ENCODE data around the gene GOLGA8B. TPM values are rescaled to one million over a fixed set of nuclear protein-coding genes. Genes with fewer than 3 reads are reported as not detected.

Gene GOLGA8B
- total RNA-seq, 1 experiment from 2014 or later = 42.1 TPM

DNA sequence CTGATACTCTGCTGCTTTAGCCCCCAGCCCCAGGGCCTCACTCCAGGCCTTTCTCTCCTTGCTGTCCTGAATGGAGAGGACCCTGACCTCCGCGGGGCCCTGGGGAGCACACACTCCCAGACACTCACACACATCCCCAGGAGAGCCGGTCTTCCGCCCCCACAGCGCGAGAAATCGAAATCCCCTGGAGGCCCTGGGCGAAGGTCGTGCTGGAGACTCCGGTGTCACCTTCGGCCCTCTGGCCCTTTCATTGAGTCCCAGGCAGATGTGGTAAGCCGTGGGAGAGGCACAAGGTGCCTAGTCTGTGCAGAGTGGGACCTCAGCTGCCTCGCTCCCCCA, 848 bp upstream of the GOLGA8B start:
- no peak overlapping the region for H3K27ac ChIP-seq (ENCODE audit: insufficient read length, low read depth, low read length)
- H2AFZ ChIP-seq (ENCODE audit: low read length) = no peak overlapping the region
- peaks cover 5% of the 10 kb centered on the region for H3K79me1 ChIP-seq (ENCODE audit: insufficient read depth, low read depth, low read length, poor library complexity, severe bottlenecking)
- Mint-ChIP-seq H3K4me1 (peaks cover 33 to 36% of the 10 kb centered on the region in 2 experiments), H3K36me3 (ENCODE audit: insufficient read depth in 1 of 3, low read depth in 3 of 3) (peaks cover 0 to 2% (median 0%) of the 10 kb centered on the region in 3 experiments; a peak in 1 of 7 replicates), H3K27me3 (ENCODE audit: low read depth) (peaks cover 25% of the 10 kb centered on the region), H3K27ac (no peak overlapping the region), H3K9me3 (no peaks in the 10 kb centered on the region), H3K4me3 (peak overlapping the region; percentile 72 to 86)
- H3K27me3 ChIP-seq (ENCODE audit: insufficient read depth, low read length) = peaks cover 2% of the 10 kb centered on the region; the same call in 1 of the 2 replicates
- H2BK20ac ChIP-seq (ENCODE audit: low read depth, low read length, poor library complexity, severe bottlenecking) = no peak overlapping the region
- H2BK15ac ChIP-seq (ENCODE audit: low read depth, low read length) = no peak overlapping the region
- H3K23ac ChIP-seq (ENCODE audit: insufficient read length, low read depth, low read length) = no peak overlapping the region
- peak overlapping the region; percentile 41 for H3K4me2 ChIP-seq (ENCODE audit: insufficient read depth, insufficient read length, low read length)
- no peak overlapping the region for H2AK5ac ChIP-seq (ENCODE audit: insufficient read length, low read length)
- no peak overlapping the region for H4K5ac ChIP-seq (ENCODE audit: insufficient read length, low read depth, low read length)
- H3K79me2 ChIP-seq (ENCODE audit: insufficient read depth, low read length) = peaks cover 5% of the 10 kb centered on the region; the same call in 1 of the 2 replicates
- H4K20me1 ChIP-seq (ENCODE audit: control insufficient read depth, insufficient read depth, insufficient read length) = no peaks in the 10 kb centered on the region
- H3K23me2 ChIP-seq (ENCODE audit: insufficient read length, low read depth, low read length, poor library complexity, severe bottlenecking) = peaks cover 17% of the 10 kb centered on the region
- H3K4me1 ChIP-seq (ENCODE audit: insufficient read depth, low read length) = no peaks in the 10 kb centered on the region
- no peak overlapping the region for H3K56ac ChIP-seq (ENCODE audit: insufficient read length, low read depth, low read length)
- no peaks in the 10 kb centered on the region for H3K9me3 ChIP-seq (ENCODE audit: control insufficient read depth, low read depth, low read length)
- no peak overlapping the region for H3K4ac ChIP-seq (ENCODE audit: low read depth, low read length)
- H4K91ac ChIP-seq (ENCODE audit: insufficient read length, low read depth, low read length) = no peak overlapping the region
- DNase-seq = no peak
- no peak overlapping the region for H3T11ph ChIP-seq (ENCODE audit: low read length)
- TF ChIP-seq, protein P1, sequence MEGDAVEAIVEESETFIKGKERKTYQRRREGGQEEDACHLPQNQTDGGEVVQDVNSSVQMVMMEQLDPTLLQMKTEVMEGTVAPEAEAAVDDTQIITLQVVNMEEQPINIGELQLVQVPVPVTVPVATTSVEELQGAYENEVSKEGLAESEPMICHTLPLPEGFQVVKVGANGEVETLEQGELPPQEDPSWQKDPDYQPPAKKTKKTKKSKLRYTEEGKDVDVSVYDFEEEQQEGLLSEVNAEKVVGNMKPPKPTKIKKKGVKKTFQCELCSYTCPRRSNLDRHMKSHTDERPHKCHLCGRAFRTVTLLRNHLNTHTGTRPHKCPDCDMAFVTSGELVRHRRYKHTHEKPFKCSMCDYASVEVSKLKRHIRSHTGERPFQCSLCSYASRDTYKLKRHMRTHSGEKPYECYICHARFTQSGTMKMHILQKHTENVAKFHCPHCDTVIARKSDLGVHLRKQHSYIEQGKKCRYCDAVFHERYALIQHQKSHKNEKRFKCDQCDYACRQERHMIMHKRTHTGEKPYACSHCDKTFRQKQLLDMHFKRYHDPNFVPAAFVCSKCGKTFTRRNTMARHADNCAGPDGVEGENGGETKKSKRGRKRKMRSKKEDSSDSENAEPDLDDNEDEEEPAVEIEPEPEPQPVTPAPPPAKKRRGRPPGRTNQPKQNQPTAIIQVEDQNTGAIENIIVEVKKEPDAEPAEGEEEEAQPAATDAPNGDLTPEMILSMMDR (conservative IDR thresholded peaks at IDR 0.05) = no peak
- no peak overlapping the region for H3K9ac ChIP-seq (ENCODE audit: extremely low read depth, insufficient read length, low read length)
- no CpG with 5 or more reads among the region's 13 CpGs for WGBS (ENCODE audit: extremely low coverage, insufficient read length, low lambda C conversion rate)
- H2BK12ac ChIP-seq (ENCODE audit: insufficient read length, low read depth, low read length) = no peak overlapping the region
- no peak overlapping the region for H2BK5ac ChIP-seq (ENCODE audit: insufficient read length, low read length)
- H2BK120ac ChIP-seq (ENCODE audit: low read depth, low read length, poor library complexity, severe bottlenecking) = no peak overlapping the region
- no peak overlapping the region for H4K8ac ChIP-seq (replicated peaks; ENCODE audit: insufficient read length, low read depth, low read length)
- no peak overlapping the region; the same call in 1 of the 2 replicates for H3K14ac ChIP-seq (ENCODE audit: insufficient read depth, low read length)
- H3K18ac ChIP-seq (ENCODE audit: insufficient read length, low read depth, low read length) = no peak overlapping the region
